ENCODE measurements around the gene UAP1.

UAP1 gene

DNA sequence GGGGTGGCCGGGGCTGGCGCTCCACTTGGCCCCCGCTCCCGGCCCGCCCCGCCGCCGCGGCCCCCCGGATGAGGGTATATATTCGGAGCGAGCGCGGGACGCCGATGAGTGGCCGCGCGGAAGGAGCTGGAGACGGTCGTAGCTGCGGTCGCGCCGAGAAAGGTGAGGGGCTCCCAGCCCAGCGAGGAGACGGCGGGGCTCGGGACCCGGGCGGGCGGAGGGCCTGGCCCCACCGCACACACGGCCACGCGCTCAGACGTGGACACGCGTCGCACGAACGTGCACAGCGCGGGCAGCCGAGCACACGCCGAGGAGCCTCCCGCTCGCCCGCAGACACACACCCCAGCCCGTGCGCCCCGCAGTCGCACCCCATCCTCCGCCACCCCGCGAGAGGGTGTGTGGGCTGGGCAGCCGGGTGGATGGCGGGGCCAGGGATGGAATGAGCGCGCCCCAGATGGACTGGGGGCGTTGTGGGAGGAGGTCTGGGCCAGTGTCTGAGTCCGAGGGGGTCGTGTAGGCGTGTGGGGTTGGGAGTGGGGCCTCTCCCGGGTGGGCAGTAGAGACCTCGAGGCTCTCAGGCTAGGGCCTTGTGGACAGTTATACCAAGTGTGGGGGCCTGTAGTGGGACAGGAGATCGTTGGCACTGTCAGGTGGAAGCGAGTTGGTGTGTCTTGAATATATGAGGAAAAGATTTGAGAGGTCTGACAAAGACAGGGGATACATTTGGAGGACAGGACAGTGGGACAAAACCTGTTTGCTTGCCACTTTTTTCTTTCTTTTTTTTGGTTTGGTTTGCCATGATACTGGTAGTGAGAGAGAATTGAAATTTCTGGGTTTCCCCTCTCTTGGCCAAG is at the start of gene UAP1:
TSS of gene UAP1 (plus strand) at position 107 of the 854 bp plus-strand sequence. CDS start 4,347 bp downstream, outside the sequence.
- peak; percentile 21 to 32 for ATAC-seq

DNA sequence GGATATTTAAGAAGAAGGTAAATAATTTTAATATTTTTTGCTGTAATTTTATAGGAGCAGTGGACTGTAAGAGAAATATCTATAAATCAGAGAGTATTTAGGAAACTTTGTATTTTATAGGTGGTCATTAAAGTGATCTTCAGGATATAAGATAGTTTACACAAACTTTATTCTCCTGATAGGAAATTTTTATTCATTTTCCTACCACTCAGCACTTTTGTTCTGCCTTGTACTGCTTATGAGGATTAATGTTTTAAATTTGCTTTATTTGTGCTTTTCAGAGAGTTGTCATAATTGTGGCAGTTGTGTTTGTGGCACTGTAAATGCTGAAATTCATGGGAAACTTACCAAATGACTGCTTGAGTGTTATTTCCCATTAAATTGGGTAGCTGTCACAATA is 34.2 kb upstream of the UAP1 start:
- ATAC-seq, result no peak

DNA sequence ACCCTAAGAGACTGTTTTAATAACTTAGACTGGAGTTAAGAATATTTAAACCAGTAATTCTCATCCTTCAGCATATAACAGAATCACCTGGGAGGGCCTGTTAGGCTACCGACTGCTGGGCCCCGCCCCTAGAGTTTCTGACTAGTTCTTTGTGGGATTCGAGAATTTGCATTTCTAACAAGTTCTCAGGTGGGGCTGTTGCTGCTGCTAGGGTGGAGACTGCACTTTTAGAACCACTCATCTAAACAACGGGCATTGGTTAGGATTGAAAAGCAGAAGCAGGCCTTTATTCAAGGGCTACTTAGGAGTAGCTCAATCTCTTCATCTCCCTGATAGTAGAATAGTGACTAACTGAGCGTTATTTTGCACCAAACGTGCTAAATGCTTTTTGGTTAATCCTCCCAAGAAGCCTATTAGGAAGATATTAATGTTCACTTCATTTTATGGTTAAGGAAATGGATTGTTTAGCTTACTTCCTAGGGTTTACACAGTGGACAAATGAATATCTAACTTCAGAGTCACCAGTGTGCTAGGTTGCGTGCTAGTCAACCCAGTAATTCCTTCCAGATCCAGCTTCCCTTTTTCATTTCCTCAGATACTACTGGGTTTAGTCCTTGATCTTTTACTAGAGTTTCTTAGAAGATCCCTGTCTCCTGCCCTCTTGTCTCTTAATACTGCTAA is 31.1 kb upstream of the UAP1 start:
- ATAC-seq, result peak in 1 of 2 donors; percentile 41

DNA sequence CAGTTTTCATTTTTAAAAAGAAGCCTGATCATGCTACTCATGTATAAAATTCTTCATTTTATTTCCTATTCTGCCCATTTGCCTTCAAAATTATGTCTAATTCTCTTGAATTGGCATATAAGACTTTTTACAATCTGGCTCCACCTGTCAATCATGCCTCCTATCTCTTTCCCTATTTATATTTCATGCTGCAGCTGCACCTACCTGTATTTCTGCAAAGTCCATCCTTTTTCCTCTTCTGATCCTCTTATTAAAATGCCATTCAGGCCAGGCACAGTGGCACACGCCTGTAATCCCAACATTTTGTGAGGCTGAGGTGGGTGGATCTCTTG is 30.6 kb upstream of the UAP1 start:
- ATAC-seq, result no peak

DNA sequence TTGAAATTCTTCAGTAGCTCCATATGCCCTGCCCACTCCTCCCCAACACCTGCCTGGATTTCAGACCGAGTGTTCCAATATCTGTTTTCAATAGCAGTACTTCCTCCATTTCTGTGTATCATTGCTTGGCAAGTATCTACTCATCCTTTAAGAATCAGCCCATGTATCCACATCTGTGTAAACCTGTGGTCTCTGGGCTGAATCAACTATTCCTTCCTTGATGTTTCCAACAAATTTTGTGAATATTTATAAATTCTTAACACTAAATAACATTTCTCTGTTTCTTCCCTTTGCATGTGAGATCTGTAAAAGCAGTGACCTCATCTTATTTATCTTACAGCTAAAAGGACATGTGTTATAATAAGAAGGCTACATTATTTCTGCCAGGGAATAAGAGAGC is 26.0 kb upstream of the UAP1 start:
- no peak for ATAC-seq

DNA sequence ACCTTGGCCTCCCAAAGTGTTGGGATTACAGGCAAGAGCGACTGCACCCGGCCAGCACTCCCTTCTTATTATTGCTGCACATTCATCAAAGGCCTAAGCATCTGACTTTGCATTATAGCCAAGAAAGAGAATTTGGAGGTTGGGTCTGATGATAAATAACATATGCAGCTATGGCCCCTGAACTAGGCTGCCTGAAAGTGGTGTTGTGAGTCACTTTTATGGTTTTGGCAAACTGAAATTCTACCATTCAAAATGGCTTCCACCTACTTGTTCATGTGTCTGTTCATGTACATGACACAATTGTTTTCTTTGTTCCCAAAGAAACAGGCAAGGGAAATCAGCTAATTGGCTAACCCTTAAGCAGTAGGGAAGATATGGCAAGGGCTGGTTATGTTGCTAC is 25.0 kb upstream of the UAP1 start:
- no peak for ATAC-seq

DNA sequence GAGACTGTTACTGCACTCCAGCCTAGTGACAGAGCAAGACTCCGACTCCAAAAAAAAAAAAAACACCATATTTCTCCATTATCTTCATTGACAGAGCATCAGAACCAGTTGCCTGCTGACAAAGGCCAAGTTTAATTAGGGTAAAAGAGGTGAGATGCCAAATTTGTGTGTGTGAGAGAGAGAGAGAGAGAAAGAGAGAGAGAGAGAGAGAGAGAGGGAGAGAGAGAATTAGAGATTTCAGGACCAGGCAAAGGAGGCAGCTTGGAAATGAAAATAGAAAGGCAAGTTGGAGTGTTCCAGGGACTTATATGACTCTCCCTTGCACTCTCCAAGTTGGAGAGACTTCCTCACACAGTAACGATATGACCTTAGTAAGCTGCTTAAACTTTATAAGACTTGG is 24.3 kb upstream of the UAP1 start:
- no peak for ATAC-seq

DNA sequence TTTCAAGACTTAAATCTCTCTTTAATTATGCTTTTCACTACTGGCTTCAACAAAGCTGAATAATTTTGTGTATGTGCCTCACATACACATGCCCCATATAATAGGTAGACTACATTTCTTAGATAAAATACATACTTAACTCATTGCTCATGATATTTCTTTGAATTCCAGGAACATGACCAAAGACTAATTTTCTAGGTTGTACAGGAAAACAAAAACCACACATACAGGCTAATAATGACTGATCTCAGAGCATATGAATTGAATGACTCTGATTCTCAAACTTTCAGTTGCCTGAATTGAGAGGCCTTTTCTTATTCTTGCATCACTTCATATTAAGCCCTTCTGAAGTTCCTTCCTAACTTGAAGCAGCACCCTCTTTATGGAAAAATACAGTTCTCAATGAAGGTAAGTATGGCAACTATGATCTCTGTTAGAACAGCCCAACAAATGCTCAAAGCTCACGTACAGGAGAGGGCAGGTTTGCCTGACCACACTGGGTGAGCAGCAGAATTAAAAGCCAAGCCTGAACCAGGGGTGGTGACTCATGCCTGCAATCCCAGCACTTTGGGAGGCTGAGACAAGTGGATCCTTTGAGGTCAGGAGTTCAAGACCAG is 22.6 kb upstream of the UAP1 start:
- peak; percentile 46 to 84 for ATAC-seq

DNA sequence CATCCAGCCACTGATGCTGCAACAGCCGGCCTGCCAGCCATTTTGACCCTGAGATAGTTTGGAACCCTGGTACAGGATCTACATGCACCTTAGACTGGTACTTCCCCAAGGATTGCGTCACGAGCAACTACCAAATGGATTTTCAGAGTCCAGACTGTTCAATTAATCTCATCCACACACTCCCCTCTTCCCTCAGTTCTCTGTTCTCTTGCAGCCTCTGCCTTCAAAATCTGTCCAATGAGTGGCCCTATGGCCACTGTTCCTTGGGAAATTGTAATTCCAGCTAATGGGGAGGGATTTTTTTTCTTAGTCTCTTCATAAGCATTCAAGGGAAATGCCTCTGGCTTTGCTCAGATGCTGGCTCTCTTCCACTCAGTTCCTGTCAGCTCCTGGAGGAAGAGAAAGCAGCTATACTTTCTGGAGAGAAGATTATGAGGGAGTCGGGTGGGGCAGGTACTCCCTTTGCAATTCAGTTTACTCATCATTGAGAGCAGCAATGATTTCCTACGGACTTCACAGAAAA is 19.8 kb upstream of the UAP1 start:
- no peak for ATAC-seq

DNA sequence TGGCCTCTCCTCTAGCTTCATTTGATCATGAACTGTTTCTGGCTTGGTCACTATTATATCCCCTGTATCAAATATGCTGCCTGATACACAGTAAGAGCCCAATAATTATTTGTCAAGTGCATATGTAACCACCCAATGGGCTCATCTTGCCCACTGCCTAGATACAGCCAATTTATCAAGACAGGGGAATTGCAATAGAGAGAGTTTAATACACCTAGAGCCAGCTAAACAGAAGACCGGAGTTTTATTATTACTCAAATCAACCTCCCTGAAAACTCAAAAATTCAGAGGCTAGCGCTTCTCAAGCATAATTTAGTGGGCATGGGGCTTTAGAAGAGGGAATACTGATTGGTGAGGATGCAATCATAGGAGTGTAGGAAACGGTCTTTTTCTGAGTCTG is 18.3 kb upstream of the UAP1 start:
- no peak for ATAC-seq

DNA sequence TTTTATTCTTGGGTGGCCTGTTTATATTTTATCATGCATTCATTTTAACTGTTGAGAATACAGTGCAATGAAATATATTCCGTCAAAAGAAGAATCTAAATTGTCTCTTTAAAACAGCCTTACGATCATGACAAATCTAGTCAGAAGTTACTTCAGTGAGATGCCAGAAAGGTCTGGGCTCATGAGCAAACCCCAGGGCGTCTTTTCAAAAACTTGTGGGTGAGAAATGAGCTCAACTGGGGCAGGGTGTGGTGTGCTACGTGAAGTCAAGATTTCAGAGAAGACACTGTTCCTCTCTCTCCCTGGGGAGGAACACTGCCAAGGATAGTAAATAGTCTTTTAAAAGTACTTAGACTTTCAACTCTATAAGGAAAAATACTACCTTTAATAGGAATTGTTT is 13.4 kb upstream of the UAP1 start:
- ATAC-seq, result no peak

DNA sequence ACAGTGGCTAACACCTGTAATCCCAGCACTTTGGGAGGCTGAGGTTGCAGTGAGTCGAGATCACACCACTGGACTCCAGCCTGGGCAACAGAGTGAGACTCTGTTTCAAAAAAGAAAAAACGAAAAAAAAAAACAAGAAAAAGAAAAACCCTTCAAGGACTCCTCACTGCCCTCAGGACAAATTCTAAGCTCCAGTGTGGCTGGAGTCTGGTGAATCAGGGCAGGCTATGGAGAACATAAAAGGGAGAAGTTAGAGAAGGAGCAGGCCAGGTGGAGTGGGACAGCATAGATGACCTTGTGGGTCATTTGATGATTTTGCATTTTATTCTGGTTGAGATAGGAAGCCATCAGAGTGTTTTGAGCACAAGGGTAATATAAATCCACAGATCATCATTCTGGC is 12.5 kb upstream of the UAP1 start:
- ATAC-seq, result no peak

DNA sequence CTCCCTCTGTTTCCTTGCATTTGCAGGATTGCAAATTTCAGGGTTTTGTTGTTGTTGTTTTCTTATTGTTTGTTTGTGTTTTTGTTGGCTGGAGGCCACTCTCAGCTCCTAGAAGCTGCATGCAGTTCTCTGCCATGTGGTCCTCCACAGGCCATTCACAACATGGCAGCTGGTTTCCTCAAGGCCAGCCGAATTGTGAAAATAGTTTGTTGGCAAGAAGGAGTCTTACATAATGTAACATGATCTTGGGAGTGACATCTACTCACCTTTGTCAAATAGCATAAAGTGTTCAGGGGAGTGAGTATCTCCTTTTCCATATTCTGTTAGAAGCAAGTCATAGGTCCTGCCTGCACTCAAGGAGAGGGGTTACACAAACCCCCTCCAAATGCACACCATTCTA is 10.6 kb upstream of the UAP1 start:
- no peak for ATAC-seq

DNA sequence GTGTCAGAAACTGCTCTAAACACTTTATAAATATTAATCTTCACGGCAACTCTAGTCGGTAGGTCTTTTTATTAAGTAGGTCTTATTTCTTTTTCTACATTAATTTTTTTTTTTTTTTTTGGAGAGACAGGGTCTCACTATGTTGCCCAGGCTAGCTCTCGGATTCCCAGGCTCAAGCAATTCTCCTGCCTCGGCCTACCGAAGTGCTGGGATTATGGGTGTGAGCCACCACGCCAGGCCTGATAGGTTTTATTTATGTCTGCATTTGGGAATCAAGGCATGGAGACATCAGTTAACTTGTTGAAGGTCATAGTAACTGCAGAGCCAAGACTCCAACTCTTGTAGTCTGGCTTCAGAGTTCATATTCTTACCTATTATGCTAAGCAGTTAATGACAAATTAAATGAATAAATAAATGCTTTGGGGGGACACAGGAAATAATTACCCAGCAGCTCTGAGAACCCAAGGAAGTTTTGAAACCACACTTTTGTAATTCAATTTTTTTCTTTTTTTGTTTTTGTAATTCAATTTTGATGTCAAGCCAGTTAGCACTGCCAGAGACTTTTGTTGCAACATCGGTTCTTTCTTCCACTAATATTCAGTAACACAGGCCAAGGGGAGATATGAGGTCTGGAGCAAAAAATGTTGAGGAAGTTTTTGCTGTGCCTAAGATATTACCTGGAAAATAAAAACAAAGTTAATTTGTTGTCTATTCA is 9.4 kb upstream of the UAP1 start:
- no peak for ATAC-seq

DNA sequence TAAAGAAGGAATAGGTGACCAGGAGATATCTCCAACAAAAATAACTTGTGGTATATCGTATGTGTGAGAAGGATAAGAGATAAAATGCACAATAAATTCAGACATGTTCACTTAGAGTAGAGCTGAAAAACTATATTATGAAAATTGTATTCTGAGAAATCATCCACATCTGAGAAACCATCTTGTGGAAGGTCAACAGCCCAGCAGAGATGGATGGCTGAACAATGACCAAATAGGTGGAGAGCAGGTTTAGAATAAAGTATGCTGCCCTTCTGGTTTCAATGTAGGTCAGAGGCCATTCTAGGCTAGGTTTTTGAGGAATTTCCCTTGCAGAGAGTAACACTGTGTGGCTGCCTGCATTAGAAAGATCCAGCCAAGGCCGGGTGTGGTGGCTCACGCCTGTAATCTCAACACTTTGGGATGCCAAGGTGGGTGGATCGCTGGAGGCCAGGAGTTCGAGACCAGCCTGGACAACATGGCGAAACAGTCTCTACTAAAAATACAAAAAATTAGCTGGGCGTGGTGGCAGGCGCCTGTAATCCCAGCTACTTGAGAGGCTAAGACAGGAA is 8.8 kb upstream of the UAP1 start:
- no peak for ATAC-seq

DNA sequence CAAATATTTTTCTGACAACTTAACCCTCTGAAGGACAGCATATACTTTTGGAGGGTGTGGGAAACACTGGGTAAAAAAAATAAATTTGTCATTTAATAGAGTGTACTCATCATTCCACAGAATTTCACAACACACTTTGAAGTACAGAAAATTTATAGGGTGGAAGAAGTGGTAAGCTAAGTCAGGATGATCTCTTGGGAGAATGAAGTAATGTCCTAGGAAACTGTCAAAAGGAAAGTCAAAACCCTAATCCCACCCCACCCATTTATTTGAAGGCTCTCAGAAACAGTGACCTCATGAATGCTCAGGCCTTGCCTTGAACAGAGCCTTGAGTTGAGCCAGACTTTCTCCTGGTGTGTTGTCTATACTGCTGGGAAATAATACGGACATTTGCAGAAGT is 7.3 kb upstream of the UAP1 start:
- no peak for ATAC-seq

DNA sequence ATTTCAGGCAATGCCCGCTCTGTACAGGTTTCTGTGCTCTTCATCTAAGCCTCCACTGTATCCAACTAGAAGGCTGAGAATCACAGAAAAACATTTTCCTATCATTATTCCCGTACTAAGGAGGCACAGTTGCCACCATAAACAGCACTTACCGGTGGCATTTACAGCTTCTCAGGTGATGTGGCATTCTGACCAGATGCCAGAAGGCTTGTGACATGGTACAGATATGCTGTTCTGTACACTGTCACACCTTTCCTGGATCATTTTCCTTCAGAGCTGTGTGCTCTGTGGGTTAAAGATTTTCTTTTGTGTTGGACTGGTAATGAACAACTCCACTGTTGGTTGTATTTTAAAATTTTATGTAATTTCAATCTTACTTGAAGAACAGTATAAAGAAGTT is 4.0 kb upstream of the UAP1 start:
- ATAC-seq, result no peak

DNA sequence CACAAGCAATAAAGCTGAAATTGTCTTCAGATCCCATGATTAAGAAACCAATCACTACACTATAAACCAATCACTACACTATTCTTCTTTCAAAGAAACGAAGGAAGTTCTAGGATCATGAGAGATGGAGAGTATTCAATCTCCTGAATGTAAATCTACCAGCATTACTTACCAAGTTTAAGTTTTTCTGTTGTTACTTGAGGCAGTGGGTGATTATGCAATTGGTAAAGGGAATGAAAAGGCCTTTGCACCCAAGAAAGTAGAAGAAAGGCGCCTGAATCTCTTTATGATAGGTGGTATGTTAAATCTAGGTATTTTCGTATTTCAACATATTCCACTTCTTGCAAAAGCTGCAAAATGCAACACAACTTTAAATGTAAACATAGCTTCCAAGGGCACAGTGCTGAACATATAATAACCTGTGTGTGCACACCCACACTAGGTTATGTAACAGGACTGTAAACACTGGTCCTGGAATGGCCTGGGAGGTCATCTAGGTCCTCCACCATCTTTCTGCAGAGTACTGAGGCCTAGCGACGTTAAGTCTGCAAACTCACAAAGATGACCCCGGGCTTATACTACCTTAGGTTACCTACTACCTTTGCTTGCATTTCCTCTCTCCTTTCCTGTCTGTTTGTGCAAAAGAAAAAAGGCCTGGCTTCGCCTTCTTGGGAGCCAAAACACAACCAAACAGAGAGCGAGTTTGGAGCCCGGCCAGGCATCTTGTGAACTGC is 1.1 kb upstream of the UAP1 start:
- ATAC-seq, result no peak

DNA sequence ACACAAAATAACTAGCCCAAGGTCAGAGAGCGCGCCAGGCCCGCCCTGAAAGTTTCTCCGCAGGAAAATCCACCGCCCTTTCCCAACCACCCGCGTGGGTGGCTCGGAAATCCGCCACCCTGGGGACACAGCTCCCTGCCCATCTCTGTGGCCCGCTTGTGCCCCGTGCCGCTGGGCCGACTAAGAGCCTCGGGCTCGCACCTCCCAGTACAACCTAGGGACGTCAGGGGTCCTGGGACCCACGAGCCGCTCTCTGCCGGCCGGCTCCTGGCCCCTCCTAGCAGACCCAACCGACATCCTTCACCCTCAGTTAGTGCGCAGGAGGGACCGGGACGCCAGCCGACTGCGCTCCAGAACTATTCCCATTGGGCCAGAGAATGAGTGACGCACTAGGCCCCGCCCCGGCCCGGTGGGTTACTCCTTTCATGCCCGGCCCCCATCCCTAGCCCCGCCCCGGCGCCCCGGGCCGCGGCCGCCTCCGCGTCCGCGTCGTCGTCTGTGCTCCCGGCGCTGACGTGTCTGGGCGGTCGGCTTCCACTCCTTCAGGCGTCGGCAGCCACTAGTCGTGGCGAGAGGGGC is 396 bp upstream of the UAP1 start:
- peak; percentile 95 to 96 for ATAC-seq

DNA sequence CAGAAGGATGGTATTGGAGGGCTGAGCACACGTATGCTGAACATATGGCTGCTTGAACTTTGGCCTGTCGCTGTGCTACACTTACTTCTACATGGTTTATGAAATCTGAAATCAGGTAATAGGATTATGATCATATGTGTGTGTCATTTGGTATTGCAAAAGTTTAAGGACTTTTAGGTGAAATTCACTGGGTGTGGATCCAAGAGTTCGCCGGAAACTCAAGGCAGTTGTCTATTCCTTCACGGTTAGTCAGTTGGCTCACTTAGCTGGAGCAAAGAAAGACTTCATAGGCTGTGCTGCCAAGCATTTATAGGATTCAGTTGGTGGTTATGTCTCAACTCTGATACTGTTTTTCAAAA is 927 bp downstream of the UAP1 start:
- no peak for ATAC-seq

DNA sequence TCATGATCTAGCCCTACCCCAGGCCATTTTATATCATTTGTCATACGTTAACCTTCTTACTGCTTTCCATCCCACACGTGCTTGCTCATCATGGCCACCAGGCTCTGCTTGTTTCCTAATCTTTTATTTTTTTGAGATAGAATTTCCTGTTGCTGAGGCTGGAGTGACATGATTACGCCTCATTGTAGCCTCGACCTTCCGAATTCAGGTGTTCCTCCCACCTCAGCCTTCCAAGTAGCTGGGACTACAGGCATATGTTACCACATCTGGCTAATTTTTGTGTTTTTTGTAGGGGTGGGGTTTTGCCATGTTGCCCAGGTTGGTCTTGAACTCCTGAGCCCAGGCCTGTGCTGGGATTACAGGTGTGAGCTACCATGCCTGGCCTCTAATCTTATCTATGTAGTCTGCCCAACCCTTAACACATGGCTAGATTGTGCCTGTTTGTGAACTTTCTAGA is 3.3 kb downstream of the UAP1 start:
- ATAC-seq, result no peak

DNA sequence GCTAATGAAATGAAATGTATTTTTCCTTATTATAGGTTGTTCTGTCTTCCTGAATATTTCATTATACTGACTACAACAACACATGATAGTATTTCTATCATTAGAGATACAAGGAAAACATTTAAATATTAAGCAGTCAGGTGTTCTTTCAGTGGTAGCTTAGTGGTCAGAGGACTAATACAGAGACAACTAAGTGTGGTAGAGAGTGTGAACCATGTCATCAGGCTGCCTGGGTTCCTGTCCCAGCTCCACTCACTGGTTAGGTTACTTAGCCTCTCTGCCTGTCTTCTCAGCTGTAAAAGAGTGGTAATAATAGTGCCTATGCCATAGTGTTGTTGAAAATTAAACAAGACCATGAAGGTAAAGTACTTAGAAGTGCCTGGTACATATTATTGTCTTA is 3.9 kb downstream of the UAP1 start:
- no peak for ATAC-seq

All from activated CD4-positive, CD25-positive, alpha-beta regulatory T cell treated with anti-CD3 and anti-CD28 coated beads, Interleukin-2, amount 50 U/mL, for 24 hours (primary cell).